Gastroesophageal sphincter (tissue), 4 donors: ENCODE data around the gene E2F4. TPM values are rescaled to one million over a fixed set of nuclear protein-coding genes. Genes with fewer than 3 reads are reported as not detected.

Experiments
- ATAC-seq: fragments of 150-250 bp; one replicate; pipeline ENCODE4 v1.9.1; 2016; ENCODE audit warnings: mild to moderate bottlenecking, moderate library complexity
- H3K27ac ChIP-seq, 4 donors: fragments of 200-600 bp; sonication (generic) in 3 of 4; 1 replicate in 3 of 4; 2 replicates in 1 of 4; pipeline ENCODE4 v1.5.1; 2016 to 2019
- H3K27me3 ChIP-seq: fragments of 200-600 bp; sonication (generic); one replicate; pipeline ENCODE4 v1.5.1; 2019
- H3K36me3 ChIP-seq, 2 donors: fragments of 200-600 bp; sonication (generic); one replicate each; pipeline ENCODE4 v1.5.1; 2019; ENCODE audit warnings: control low read depth in 1 of 2
- H3K4me1 ChIP-seq, 3 donors: fragments of 200-600 bp; sonication (generic); 1 replicate in 2 of 3; 2 replicates in 1 of 3; pipeline ENCODE4 v1.5.1; 2016 to 2019; ENCODE audit warnings: control low read depth in 2 of 3
- H3K4me3 ChIP-seq, 2 donors: fragments of 200-600 bp; sonication (generic); one replicate each; pipeline ENCODE4 v1.5.1; 2019; ENCODE audit warnings: mild to moderate bottlenecking in 1 of 2, moderate library complexity in 1 of 2
- H3K9me3 ChIP-seq, 3 donors: fragments of 200-600 bp; sonication (generic); one replicate each; pipeline ENCODE4 v1.5.1; 2017 to 2019; ENCODE audit warnings: control low read depth in 2 of 3
- CTCF ChIP-seq, 4 experiments: fragments of 200-600 bp in 2 of 4; fragments of 450-650 bp in 2 of 4; sonication (generic) in 1 of 4; IDR thresholded peaks; one replicate each; pipeline ENCODE4 v1.5.1; 2017 to 2019; ENCODE audit warnings: antibody characterized with exemption in 4 of 4, mild to moderate bottlenecking in 2 of 4, moderate library complexity in 2 of 4
- EP300 ChIP-seq: sonication (generic); formaldehyde crosslinking; IDR thresholded peaks from one replicate; pipeline ENCODE4 v1.6.1; 2017; ENCODE audit warnings: antibody characterized with exemption, mild to moderate bottlenecking
- POLR2A ChIP-seq, 2 donors: fragments of 450-650 bp; IDR thresholded peaks; one replicate each; pipeline ENCODE4 v1.6.1; 2017; ENCODE audit warnings: antibody characterized with exemption in 2 of 2, mild to moderate bottlenecking in 2 of 2, moderate library complexity in 1 of 2
- POLR2AphosphoS5 ChIP-seq: sonication (generic); formaldehyde crosslinking; IDR thresholded peaks from one replicate; pipeline ENCODE4 v1.6.1; 2017; ENCODE audit warnings: antibody characterized with exemption
- WGBS, 2 donors: methylation state at CpG; one replicate each; pipeline ENCODE4 v1.1.5; 2018; ENCODE audit warnings: low coverage in 1 of 2; 5-methylcytosine and 5-hydroxymethylcytosine counted together
- total RNA-seq, 4 donors: library from RNA; depleted of rRNA; stranded (reverse); fragments of >200 nt; gene quantifications; one replicate each; pipeline ENCODE4 v1.1.0, GENCODE V29; 2016

E2F4 gene
- 10 to 100 TPM; 55.0 to 89.8 (median 76.2) TPM for total RNA-seq

- no peaks in the 10 kb centered on the region for H3K27me3 ChIP-seq
- no peaks in the 10 kb centered on the region for H3K9me3 ChIP-seq
- ATAC-seq: peak; percentile 97
- peak within 1 kb of the TSS; percentile 51 to 83 for H3K4me3 ChIP-seq
- peaks cover 0 to 48% (median 16%) of the 10 kb centered on the region in 3 donors for H3K4me1 ChIP-seq
- WGBS, 2 donors: 0% methylated on average over 3 of the region's 54 CpGs; no CpG with 5 or more reads in 1 of the 2 donors
- H3K27ac ChIP-seq: peak within 1 kb of the TSS; percentile 3 to 84 (median 82)
- peaks cover 0 to 41% of the 10 kb centered on the region in 2 donors for H3K36me3 ChIP-seq
- no peak for TF ChIP-seq EP300
- peak; percentile 75 to 79 for TF ChIP-seq POLR2A (IDR thresholded peaks at IDR 0.05)
- peak in 2 of 4 experiments; percentile 6 to 24 for TF ChIP-seq CTCF (IDR thresholded peaks at IDR 0.05)
- TF ChIP-seq POLR2AphosphoS5: peak; percentile 86
Measured at GRCh38 chr16:67191995-67192681, at the start of gene E2F4. Gene E2F4 (plus strand): TSS chr16:67192155. CDS start chr16:67192228, 73 bp downstream.

GRCh38 chr16:67142342-67142741 lies 49.6 kb upstream of the E2F4 start:
- H3K4me3 ChIP-seq: no peak overlapping the region
- no peaks in the 10 kb centered on the region for H3K9me3 ChIP-seq
- no CpG with 5 or more reads among the region's 9 CpGs for WGBS, 2 donors
- no peak for TF ChIP-seq POLR2A (IDR thresholded peaks at IDR 0.05)
- TF ChIP-seq POLR2AphosphoS5: no peak
- no peak for TF ChIP-seq EP300
- no peak for TF ChIP-seq CTCF (IDR thresholded peaks at IDR 0.05)
- no peak for ATAC-seq
- H3K36me3 ChIP-seq: peaks cover 0 to 100% of the 10 kb centered on the region in 2 donors
- no peaks in the 10 kb centered on the region for H3K4me1 ChIP-seq
- no peaks in the 10 kb centered on the region for H3K27me3 ChIP-seq
- H3K27ac ChIP-seq: no peak overlapping the region

- no peak for ATAC-seq
- H3K4me1 ChIP-seq: peaks cover 0 to 13% (median 0%) of the 10 kb centered on the region in 3 donors
- H3K9me3 ChIP-seq: no peaks in the 10 kb centered on the region
- WGBS, 2 donors: 100% methylated on average over 2 of the region's 2 CpGs; no CpG with 5 or more reads in 1 of the 2 donors
- peaks cover 0 to 97% of the 10 kb centered on the region in 2 donors for H3K36me3 ChIP-seq
- H3K4me3 ChIP-seq: no peak overlapping the region
- no peak overlapping the region for H3K27ac ChIP-seq
- TF ChIP-seq CTCF (IDR thresholded peaks at IDR 0.05): no peak
- no peak for TF ChIP-seq EP300
- no peak for TF ChIP-seq POLR2AphosphoS5
- no peak for TF ChIP-seq POLR2A (IDR thresholded peaks at IDR 0.05)
- no peaks in the 10 kb centered on the region for H3K27me3 ChIP-seq
Measured at GRCh38 chr16:67144943-67145342, 47.0 kb upstream of the E2F4 start.

- WGBS, 2 donors: 90 to 93% methylated on average over 2 of the region's 2 CpGs
- no peak for ATAC-seq
Measured at GRCh38 chr16:67145746-67146145, 46.2 kb upstream of the E2F4 start.

More at GRCh38 chr16:67145746-67146145, 46.2 kb upstream of the E2F4 start:
- Histone ChIP-seq H3K27me3 (no peaks in the 10 kb centered on the region), H3K27ac (no peak overlapping the region), H3K9me3 (no peaks in the 10 kb centered on the region), H3K4me1 (peaks cover 0 to 21% (median 5%) of the 10 kb centered on the region in 3 donors), H3K4me3 (no peak overlapping the region), H3K36me3 (peaks cover 0 to 89% of the 10 kb centered on the region in 2 donors)
- TF ChIP-seq POLR2A (IDR thresholded peaks at IDR 0.05) (no peak), EP300 (no peak), POLR2AphosphoS5 (no peak), CTCF (IDR thresholded peaks at IDR 0.05) (no peak)
